ENCODE data around the gene RPA1.

Gene RPA1

GRCh38 chr17:1909985-1910384 is 80.2 kb downstream of the RPA1 start:
- DNase-seq (ENCODE audit: low read depth): no peak

DNA sequence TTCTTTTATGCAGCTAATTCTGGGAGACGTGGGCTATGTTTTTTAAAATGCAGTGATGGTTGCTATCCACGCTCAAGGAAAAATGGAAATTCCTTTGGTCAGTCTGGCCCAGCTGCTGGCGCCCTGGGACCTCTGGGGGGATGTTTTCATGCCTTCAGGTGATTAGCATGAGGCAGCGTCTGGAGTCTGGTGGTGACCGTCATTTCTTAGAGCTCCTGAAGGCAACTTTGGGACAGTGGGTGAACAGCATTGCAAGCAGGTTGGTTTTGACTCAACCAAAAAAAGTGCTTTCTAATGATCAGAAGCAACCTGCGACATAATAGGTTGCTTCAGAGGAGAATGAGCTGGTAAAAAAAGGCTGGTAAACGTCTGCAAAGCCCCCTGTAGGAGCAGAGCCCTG is 82.3 kb downstream of the RPA1 start:
- no peak for DNase-seq (ENCODE audit: low read depth)

DNA sequence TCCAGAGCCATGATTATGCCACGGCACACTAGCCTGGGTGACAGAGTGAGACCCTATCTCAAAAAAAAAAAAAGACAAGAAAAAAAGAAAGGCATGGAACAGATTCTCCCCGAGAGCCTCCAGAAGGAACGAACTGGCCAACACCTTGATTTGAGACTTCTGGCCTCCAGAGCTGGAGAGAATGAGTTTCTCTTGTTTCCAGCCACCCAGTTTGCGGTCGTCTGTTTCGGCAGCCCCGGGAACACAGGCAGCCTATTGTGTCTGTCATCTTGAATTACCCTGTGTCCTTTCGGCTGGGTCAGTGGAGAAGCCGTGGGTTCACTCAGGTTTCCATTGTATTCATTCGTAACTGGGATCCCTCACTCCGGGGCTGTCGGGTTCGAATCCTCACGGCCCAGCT is 83.9 kb downstream of the RPA1 start:
- DNase-seq (ENCODE audit: low read depth): no peak

DNA sequence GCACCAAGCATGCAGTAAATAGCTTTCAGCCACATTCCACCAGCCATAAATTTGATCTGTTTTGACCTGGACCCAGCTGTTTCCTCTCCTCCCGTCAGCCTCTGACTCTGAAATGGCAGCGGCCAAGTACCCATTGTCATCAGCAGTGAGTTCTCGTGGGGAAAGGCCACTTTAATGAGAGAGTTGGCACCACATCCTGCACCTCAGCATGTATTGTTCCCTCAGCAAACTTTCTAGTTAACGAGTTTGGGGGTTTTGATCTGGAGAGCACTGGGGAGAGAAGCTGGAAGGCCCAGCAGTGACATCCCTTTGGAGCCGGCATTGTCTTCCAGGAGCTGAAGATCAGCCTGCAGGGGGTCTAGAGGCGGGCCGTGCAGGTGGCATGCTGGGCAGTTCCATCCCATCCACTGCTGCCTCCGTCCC is 84.9 kb downstream of the RPA1 start:
- DNase-seq (ENCODE audit: low read depth): no peak

- DNase-seq (ENCODE audit: low read depth): no peak
These were observed 86.1 kb downstream of the RPA1 start for GRCh38 chr17:1915889-1916288.

GRCh38 chr17:1916316-1916715 is 86.5 kb downstream of the RPA1 start:
- no peak for DNase-seq (ENCODE audit: low read depth)

DNA sequence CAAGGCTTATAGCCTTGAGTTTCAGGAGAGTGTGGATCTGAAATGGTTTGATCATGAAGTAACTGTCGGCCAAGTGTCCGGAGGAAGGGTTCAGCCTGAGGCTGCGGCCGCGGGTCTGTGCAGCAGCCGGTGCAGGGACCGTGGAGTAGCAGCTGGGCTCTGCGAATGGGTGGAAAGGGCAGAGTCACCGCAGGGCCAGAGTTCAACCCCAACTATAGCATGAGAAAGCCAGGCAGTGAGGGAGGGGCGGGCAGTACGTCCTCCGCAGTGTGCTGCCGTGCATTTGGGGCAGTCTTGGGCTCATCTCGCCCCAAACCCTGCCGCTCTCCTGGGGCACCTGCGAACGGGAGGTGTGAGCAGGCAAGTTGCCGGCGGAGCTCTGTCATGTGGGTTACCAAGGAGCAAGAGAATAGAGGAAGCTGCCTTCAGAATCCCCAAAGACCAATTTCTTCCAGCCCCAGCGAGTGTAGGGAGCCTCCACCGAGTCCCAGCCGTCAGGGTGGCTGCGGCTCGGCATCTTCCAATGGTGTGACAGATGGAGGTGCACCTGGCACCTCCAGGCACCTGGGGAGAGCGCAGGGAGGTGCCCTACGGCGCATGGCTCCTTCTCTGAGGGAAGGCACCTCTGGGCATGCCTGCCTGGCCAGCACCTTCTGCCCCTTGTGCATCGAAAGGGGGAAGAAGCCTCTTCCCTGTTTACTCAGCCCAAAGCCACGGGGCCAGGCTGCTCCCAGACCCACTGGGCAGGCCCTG is 87.3 kb downstream of the RPA1 start:
- DNase-seq (ENCODE audit: low read depth): no peak

DNA sequence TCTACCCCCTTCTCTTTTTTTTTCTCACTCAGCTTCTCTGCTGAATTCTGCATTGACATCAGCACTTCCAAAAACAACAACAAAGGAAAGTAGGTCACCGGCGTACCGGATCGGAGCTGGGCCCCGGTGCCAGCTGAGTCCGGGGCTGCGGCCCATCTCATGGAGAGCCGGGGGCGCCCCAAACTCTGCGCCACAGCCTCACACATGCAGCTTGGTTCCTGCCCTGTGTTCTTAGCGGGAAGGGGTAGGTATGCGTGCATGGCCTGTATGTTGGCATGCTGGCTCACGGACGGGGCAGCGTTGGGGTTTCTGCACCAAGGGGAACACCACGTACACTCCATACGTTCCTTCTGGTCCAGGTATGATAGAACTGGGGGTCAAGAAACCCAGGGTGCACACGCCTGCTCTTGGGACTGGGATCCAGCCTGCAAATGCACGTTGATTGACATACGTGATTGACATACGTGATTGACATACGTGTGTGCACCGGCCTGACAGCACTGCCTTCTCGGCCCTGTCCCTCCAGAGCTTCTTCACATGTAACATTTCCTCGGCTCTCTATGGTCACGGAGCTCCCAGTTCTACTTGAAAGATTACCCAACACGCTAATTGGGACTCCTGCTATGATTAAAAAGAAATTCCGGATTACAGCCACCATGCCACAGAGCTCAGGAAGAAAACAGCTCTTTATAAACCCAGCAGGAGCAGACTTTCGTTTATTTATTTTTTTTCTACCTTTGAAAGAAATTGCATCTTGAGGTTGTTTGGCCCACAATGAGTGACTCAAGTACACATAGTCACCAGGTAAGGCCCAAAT is 88.7 kb downstream of the RPA1 start:
- no peak for DNase-seq (ENCODE audit: low read depth)

- no peak for DNase-seq (ENCODE audit: low read depth)
These were observed 89.4 kb downstream of the RPA1 start for GRCh38 chr17:1919201-1919600.

GRCh38 chr17:1920948-1921351 is 91.1 kb downstream of the RPA1 start:
- no peak for DNase-seq (ENCODE audit: low read depth)

- no peak for DNase-seq (ENCODE audit: low read depth)
These were observed 99.2 kb downstream of the RPA1 start for GRCh38 chr17:1928976-1929375.

GRCh38 chr17:1930337-1930645 is 100.5 kb downstream of the RPA1 start:
- no peak for DNase-seq (ENCODE audit: low read depth)

- peak; percentile 29 for DNase-seq (ENCODE audit: low read depth)
These were observed 102.2 kb downstream of the RPA1 start for GRCh38 chr17:1931844-1932579.

GRCh38 chr17:1933875-1934715 is 104.3 kb downstream of the RPA1 start:
- DNase-seq (ENCODE audit: low read depth): no peak

GRCh38 chr17:1934901-1935300 is 105.1 kb downstream of the RPA1 start:
- no peak for DNase-seq (ENCODE audit: low read depth)

- DNase-seq (ENCODE audit: low read depth): no peak
These were observed 107.0 kb downstream of the RPA1 start for GRCh38 chr17:1936766-1937165.

DNA sequence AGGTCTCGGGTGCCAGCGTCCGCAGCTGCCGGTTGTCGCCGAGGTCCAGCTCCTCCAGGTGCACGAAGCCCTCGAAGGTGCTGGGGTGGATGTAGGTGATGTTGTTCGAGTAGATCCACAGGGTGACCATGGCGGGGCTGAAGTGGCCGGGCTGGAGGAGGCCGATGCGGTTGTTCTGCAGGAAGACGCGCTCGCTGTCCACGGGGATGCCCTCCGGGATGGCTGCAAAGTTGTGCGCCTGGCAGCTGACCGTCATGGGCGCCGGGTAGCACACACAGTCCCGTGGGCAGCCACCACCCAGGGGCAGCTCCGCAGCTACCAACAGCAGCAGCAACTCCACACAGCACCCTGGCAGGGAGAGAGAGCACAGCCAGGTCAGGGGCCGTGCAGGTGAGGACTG is 107.7 kb downstream of the RPA1 start:
- DNase-seq (ENCODE audit: low read depth): no peak

- no peak for DNase-seq (ENCODE audit: low read depth)
These were observed 110.4 kb downstream of the RPA1 start for GRCh38 chr17:1939981-1940809.

DNA sequence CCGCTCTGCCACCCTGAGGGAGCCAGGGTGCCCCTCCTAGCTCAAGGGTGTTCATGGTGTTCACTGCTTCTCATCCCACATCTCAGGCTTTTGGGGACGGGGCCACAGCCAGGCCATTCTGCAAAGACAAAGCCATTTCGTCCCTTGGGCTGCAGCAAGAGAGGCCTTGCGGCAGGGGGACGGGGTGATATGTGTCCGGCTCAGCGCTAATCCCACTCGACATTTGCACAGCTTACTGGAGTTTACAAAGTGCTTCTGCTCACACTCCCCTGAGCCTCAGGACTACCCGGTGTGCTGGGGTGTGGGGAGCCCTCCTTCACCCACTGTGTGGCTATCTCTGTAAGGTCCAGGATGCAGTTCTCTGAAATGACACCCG is 111.0 kb downstream of the RPA1 start:
- DNase-seq (ENCODE audit: low read depth): no peak

DNA sequence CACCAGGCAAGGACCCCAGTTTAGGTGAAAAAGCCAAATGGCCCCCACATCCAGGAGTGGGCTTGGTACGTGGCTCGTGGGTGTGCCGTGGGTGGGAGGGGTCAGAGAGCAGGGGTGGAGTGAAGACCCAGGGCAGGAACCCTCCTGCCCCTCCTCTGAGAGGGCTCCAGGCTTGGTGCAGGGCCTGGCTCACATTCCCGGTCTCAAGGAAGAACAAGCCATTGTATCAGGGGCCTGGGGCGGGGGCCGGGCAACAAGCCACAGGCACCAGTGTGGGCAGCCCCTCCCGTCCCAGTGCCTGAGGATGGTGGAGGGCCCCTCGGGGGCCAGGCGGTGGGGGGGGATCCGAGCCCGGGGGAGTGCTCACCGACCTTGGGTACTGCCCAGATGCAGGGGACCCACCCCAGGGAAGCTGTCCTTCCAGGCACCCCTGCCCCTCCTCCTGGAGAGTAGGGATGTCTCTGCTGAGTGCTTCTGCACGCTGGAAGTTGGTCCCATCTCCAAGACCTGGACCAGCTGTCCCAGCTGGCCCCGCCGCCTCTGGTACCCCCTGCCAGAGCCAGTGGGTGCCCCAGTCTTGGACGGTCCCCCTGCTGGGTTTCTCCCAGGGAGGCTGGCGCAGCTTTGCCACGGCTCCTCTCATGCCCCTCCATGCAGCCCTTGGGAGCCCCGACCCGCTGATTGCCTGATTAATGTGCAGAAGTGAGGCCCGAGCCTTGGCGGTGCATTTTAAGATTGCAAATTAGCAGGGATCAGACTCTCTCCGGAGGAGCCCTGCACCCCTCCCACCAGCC is 111.7 kb downstream of the RPA1 start:
- no peak for DNase-seq (ENCODE audit: low read depth)

GRCh38 chr17:1942066-1942365 is 112.2 kb downstream of the RPA1 start:
- DNase-seq (ENCODE audit: low read depth): no peak
